Stimulated activated CD4-positive, alpha-beta T cell treated with anti-CD3 and anti-CD28 coated beads, Interleukin-12 subunit alpha, Interleukin-12 subunit beta, amount 100 ng/mL, for 48 hours (primary cell): Measurements from ENCODE around the gene CROCC2.

ENCODE experiments used
- DNase-seq, 3 donors: peaks; one replicate each; pipeline ENCODE4 v3.0.0-alpha.2; 2020; ENCODE audit warnings: low read depth in 2 of 3, low spot score in 1 of 3

CROCC2 gene

DNA sequence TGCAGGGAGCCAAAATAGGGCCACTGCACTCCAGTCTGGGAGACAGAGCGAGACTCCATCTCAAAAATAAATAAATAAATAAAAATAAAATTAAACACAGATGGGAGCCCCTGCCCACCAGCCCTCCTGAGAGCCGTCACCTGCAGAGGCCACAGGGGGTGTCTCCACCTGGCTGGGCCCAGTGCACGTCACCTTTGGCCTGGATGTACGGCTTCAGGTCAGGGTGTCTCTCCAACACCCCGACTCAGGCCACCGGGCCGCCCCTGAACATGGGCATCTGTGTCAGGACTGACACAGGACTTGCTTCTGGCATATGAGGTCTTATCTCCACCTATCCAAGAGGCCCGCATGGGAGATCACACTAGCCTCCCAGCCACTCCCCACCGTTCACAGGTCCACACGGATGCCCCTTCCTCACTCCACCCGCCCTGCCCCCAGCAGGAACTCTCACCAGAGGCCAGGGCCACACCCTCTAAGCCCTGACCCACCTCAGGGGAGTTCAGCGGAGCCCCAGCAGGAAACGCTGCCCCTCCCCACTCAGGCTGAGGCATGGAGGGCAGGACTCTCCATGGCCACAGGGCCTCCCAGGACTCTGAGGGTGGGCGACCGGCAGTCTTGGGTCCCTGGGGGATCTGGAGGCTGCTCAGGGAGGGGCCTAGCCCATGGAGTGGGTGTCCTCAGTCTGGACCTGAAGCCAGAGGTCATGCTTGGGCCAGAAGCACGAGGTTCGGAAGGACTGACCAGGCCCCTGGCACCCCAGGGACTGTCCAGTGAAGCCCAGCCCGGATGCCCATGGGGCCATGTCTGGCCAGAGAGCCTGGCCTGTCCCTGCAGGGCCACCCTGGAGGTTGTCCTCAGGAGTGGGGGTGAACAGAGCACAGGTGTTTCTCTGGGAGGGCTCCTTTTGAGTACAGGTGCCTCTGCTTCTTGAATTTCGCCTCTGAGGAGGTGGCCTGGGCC, 1.6 kb upstream of the CROCC2 start:
- DNase-seq = no peak

DNA sequence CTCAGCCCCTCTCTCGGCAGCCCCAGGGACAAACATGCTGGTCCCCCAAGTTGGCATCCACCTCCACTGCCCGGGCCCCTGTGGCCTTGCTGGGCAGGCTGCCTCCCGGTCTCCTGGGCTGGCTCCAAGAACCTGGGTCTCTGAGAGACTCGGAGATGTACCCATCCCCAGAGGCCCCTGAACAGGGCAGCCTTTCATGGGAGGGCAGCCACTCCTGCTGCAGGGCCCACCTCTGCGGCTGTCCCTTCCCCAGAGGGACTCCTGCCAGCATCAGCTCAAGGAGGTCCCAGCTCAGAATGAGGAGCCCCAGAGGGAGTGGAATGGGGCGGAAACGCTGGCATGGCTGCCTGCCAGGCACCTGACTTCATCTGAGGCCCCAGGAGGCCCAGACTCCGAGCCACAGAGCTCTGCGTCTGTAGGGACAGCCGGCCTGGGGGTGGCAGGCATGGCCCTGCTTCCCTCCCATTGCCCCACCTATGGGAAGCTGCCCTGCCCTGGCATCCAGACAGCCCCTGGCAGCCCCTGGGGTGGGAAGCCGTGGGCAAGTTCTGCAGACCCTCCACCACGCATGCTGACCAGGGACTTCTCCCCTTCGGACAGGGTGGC, 857 bp upstream of the CROCC2 start:
- no peak for DNase-seq

DNA sequence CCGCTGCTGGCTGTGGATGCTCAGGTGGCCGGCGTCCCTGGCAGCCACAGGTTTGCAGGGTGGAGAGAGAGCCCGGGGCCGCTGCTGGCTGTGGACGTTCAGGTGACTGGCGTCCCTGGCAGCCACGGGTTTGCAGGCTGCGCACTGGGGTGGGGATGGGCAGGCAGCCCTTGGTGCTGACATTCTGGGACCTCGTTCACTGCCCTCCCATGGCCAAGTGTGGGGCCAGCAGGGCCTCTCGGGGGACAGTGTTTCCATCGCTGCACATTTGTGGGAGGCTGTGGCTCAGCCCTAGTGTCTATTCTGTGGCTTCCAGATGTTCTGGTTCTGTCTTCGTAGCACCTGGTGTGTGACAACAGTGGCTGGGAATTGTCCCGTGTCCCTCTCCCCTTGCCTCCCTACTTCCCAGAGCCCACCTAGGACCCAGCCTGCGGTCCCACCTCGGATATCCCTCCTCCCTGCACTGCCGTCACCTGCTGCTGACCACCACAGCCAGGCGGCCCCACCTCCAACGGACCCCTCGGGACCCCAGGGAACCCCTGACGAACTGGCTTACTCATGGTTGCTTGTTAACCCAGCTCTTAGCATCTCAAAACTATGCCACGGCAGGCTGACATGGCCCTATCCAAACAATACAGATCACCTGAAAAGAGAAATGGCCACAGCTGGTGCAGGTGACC, 915 bp downstream of the CROCC2 start:
- DNase-seq = no peak

DNA sequence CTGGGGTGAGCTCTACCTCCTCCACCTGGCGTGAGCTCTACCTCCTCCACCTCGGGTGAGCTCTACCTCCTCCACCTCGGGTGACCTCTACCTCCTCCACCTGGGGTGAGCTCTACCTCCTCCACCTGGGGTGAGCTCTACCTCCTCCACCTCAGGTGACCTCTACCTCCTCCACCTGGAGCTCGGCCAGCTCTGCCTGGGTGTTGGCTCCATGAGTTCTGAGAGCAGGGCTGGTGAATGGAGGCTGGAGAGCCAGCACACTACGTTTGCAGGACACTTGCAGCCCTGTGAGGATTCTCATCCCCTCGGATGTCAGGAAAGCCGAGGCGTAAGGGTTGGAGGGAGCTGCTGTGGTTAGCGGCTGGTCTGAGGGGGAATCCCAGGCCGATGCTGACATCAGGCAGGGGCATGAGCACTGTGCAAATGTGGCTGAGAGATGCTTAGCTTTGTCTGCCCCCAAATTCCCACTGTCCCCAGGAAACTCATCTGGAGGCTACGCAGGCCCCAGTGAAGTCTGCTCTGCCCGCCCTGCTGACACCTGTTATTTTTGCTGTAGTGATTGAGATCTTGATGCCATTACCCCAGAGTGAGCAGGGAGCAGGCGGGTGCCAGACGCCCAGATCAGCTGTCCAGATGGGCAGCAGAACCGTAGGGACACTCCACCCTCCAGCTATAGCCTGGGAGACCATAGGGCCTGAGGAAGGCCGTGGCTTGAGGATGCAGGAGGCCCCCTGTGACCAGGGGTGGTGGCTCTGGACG, 3.3 kb downstream of the CROCC2 start:
- no peak for DNase-seq

DNA sequence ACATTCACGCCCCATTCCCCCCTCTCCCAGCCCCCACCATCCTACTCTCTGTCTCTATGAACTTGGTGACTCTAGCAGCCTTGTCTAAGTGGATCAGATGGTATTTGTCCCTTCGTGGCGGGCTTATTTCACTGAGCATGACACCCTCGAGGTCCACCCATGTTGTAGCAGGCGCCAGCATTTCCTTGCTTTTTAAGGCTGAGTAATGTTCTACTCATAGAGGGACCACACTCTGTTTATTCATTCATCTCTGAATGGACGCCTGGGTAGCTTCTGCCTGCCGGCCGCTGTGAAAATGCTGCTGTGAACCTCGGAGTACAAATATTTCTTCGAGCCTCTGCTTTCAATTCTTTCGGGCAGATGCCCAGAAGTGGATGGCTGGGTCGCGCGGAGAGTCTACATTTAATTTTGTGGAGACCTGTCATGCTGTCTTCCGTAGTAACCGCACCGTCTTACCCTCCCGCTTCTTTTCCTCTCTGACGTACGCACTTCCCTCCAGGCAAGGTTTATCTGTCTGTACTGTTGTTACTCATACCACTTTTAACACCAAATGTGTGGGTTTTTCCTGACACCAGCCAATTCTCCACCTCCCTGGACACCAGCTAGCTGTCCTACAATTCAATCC, 5.6 kb downstream of the CROCC2 start:
- DNase-seq = no peak

DNA sequence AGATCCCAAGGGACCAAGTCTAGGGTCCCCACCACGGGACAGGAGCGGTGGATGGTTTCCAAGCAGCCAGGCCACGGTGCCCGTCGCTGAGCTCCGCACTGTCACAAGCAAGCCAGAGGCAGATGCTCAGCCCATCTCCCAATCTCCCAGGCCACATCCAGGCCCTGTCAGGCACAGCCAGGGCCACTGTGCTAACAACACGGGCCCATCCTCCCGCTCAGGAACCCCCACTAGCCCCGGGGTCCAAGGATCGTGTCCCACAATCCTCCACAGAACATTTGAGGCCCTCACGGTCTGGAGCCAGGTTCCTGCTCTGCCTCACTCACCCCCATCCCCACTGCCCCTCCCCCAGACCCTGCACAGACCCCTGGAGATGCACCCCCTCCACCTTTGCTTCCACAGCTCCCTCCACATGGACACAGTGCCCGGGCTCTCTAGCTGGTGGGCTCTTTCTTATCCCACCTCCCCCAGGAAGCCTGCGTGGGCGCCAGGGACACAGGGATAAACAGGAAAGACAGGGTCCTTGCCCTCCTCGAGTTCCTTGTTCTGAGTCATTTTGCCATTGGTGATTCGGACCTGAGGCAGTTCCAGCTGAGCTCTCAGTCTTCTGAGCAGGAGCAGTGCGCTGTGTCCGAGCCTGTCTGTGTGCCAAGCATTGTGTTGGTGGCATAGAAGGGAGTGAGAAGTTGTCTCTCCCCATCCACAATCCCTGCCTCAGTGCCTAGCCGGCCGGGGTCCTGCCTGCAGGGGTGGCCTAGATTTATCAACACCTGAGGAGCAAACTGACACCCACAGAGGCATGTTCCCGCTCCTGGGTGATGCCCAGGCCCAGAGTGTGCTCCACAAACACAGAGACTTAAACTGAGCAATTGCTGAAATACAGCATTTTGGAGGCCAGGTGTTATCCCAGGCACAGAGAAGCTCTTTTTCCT, 7.0 kb downstream of the CROCC2 start:
- DNase-seq = no peak

DNA sequence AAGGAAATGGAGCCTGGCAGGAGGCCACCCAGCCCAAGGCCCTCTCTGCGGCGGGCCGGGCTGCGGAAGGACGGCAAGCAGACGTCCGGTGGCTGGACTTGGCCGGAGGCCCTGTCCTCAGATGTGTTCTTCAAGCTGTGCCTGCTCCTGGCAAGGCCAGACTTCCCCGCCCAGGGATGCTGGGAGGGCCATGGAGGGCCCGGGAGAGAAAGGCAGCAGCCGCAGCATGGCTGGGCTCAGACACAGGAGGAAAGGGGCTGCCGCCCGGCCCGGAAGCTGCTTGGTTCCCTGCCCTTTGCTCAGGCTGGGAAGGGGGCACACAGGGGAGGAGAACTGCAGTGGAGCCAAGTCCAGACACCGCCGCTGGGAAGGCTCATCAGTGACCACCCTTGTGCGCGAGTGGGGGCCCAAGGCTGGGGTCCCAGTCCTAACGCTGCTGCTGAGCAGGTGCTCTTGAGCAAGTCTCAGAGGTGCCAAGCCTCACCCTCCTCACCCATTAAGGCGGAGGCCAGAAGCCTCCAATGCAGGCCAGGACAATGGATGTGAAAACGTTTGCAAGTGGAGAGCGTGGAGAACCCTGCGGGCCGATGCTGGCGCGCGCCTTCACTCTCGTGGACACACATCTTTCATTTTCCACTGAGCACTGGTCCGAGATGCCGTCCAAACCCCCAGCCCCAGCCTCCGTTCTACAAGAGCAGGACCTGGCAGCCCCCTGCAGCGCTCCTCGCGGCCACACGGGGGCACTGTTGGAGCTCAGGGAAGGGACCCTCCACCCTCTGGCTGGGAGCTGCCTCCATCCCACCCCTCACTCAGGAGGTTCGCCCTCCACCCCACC, 7.9 kb downstream of the CROCC2 start:
- DNase-seq = peak; percentile 35 to 58 (median 57)

DNA sequence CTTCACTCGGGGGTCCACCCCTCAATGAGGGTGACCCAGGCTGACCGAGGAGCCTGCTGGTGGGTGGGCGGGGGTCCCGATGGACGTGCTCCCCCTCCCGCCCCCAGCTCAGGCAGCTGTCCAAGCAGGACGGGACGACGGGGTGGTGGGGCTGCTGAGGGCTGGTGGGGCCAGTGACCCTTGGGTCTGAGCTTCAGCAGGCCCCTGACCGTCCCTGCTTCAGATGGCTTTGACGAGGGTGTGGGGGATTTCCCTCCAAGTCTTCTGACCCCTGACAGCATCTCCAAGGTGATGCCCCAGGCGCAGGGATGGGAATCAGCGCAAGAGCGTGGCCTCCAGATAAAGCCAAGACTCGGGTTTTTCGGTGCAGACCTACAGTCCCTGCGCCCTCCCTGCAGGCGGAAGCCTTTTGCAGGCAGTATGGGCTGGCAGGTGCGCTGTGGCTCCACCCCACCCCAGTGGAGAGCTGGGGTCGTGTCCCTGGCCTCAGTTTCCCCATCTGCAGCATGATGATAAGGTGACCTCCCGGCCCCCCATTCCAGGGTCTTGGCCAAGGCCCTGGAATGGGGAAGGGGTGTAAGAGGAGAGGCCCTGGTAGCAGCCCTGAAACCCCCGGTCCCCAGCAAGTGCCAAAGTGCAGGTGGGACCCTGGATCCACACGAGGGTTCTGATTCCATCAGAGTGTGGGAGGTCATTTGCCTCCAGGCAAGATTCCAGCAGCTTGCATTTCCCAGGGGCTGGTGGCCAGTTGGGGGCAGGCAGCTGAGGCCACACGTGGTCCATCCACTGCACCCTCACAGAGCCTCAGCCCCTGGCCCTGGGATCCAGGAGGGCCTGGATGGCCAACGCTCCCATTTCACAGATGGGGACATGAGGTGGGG, 8.7 kb downstream of the CROCC2 start:
- DNase-seq = no peak

DNA sequence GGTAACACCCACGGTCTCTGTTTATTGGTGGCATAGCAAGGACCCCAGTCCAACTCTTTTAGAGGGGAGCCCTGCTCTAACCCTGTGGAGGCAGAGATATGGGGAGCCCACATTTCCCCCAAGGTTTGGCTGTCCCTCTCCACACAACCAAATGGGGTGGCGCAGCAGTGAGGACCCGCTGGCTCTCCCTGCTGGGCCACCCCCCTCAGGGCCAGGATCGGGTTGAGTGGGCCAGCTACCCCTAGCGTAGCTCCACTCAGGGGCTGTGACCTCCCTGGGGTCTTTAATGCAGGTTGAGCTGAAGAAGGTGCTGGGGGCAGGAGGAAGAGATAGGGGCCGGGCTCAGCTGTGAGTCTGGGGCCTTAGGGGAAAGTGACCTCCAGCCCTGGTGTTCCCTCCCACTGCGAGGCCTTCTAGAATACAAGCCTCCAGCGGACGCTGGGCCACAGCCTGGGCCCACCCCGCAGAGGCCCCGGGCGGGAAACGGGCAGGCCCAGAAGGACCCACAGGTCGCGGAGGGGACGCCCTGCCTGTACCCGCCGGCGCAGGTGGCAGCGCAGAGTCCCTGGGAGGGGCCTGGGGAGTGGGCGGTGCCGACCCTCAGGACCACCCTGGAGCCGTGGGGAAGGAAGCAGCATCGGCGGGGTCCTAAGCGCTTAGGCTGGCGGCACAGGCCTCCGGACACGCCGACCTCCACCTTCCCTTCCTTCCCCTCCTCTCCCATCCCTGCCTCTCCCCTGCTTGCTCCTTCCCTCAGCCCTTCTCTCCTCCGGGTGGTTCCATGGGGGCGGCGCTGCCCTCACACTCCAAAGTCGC, 9.6 kb downstream of the CROCC2 start:
- DNase-seq = no peak

DNA sequence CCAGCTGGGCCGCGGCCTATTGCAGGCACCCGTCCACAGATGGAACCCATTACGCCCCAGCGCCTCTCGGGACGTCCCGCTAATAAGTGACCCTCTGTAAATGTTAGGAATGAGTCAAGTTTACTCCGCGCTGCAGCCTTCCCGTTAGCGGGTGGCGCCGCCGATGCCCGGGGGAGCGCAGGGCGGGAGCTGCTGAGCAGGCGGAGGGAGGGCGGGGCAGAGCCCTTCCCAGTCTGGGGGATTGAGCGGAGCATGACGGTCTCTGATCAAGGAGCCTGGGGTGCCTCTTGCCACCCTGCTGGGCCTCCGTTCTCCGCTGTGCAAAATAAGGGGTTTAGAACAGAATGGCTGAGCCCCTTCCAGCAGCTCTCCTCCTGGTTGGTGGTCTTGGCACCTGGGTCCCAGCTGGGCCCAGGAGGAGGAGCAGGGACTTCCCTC, 10.5 kb downstream of the CROCC2 start:
- no peak for DNase-seq

DNA sequence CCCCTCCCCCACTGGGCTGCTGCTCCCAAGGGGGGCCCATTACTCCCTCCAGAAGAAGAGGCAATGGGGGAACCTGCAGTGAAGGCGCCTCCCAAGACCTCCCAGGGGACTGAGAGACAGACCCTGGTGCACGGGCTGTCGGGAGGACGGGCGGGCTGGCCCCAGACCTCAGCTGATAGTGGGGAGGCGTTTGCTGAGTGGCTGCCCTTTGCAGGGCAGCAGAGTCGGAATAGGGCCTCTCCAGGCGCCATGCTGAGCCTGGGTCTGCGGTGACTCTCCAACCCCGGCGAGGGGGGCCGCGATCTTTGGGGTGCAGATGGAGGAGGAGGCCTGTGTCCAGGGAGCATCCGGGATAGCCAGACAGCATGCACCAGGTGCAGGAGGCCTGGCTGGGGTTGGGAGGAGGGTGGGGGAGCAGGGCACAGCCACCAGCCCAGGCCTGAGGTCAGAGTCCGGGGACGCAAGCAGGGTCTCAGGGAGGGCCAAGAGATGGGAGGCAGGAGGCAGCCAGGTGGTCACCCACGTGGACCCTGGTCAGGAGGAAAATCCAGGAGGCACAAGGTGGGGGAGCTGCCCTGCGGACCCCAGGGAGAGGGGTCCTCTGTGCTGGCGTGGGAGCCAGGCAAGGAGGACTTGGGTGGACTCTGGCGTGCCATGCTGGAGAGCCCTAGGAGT, 11.0 kb downstream of the CROCC2 start:
- no peak for DNase-seq

DNA sequence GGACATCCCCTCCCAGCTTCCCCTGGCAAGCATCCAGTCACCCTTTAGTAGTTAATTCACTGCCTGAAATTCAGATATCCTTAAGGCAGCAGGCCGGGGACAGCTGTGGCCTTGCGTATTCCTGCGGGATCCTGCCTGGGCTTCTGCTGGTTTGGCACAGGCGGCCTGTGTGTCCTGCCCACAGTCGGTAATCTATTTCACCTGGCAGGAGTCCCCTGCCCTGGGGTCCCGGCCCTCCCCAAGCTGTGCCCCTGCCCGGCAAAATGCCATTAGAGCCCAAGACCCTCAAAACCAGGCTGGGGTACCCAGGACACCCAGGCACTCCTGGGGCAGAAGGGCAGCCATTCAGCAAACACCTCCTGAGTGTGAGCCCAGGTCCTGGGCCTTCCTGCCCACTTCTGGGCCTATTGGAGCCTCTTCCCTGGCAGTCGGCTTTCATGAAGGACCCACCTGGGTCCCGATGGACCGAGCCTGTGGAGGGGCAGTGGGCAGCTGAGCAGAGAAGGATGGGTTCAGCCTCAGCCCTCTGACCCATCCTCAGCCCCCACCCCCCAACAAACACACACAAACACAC, 11.6 kb downstream of the CROCC2 start:
- no peak for DNase-seq

DNA sequence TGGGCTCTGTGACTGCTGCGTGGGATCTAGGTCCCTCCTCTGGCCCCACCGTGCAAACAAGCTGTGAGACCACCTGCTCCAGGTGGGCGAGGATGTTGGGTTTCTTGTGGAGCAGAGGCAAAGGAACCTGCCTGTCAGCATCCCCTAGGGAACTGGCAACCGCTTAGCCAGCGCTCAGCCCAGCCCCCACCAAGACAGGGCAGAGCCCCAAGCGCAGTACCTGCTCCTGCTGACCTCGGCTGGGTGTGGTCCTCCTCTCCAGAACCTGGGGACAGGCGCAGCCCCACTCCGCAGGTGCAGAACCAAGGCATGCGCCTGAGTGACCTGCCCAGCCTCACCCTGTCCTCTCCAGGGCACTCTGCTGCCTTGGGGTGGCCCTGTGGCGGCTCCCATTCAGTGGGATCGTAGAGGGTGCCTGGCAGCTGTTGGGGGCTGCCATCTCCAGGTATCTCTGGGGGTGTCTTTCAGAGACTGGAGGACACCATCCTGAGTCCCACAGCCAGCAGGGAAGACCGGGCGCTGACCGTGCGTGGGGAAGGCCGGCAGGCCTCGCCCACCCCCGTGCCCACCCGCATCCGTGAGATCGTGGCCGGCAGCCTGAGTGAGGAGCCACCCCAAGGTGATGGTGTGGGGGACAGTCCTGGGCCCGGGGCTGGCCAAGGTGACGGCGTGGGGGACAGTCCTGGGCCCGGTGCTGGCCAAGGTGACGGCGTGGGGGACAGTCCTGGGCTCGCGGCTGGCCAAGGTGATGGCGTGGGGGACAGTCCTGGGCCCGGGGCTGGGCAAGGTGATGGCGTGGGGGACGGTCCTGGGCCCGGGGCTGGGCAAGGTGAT, 12.3 kb downstream of the CROCC2 start:
- DNase-seq = no peak

DNA sequence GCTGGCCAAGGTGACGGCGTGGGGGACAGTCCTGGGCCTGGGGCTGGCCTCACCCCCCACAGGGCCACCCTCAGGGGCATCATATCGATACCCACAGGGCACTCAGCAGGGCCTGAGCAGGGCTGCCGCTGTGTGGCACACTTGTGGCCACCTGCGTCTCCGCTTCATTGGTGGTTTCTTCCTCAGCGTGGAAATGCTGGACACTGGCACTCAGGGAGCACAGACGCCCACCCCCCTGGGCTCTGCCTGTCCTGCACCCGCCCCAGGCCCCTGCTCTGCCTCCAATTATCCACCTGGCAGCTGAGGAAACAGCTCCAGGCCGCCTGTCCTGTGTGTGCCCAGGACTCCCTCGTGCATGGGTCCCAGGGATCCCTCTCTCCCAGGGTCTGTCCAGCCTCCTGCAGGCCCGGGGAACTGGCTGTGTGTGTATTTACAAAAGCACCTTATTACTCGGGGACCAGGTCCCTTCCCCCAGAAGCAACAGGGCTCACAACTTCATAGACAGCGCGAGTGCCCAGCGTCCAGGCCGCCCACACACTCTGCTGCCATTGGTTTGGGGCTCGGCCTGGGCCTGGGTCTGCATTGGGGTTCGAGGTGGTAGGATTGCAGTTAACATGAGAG, 13.1 kb downstream of the CROCC2 start:
- no peak for DNase-seq
